Measurements from ENCODE around the gene RIC1. TPM values are rescaled to one million over a fixed set of nuclear protein-coding genes. Genes with fewer than 3 reads are reported as not detected.

The RIC1 gene
- total and polyA plus RNA-seq, 2 of the 8 experiments (the other 6 are each of a cell fraction or from before 2014, with no cell fraction given), result 10.7 to 24.5 TPM

GRCh38 chr9:5667391-5667790 lies 38.5 kb downstream of the RIC1 start:
- peaks cover 0 to 64% of the 10 kb centered on the region in 2 experiments; a peak in 2 of 4 replicates for H3K79me2 ChIP-seq (ENCODE audit: control insufficient read depth in 1 of 2, insufficient read depth in 2 of 2, low read length in 2 of 2)
- H3K4me1 ChIP-seq (replicated peaks in 1 of 4; ENCODE audit: control insufficient read depth in 3 of 4, insufficient read depth in 4 of 4, low read length in 3 of 4), result no peaks in the 10 kb centered on the region
- no peaks in the 10 kb centered on the region for H3K27me3 ChIP-seq (replicated peaks in 1 of 4; ENCODE audit: control insufficient read depth in 3 of 4, extremely low read depth in 1 of 4, insufficient read depth in 3 of 4, low read length in 3 of 4)
- H3K4me3 ChIP-seq (ENCODE audit: extremely low read depth in 1 of 4, insufficient read depth in 2 of 4, low read depth in 3 of 4, low read length in 4 of 4), result no peak overlapping the region
- WGBS, 2 experiments (ENCODE audit: extremely low coverage in 1 of 2, insufficient coverage in 1 of 2, insufficient read length in 1 of 2, insufficient replicate concordance in 2 of 2, low coverage in 1 of 2, low lambda C conversion rate in 2 of 2, missing lambda C conversion rate in 1 of 2), result 96% methylated on average over 6 of the region's 6 CpGs; no CpG with 5 or more reads in 1 of the 2 experiments
- no peaks in the 10 kb centered on the region for H3K9me3 ChIP-seq (ENCODE audit: insufficient read depth in 2 of 2, low read depth in 1 of 2, low read length in 1 of 2)
- H2AK5ac ChIP-seq (ENCODE audit: low read depth, low read length), result no peak overlapping the region
- ChIA-PET POLR2A (ENCODE audit: partially characterized antibody) (no interaction called here), CTCF (ENCODE audit: partially characterized antibody) (no interaction called here)
- H2BK120ac ChIP-seq (replicated peaks; ENCODE audit: low read depth, low read length), result no peak overlapping the region
- H3K18ac ChIP-seq (ENCODE audit: extremely low read depth, low read length), result no peak overlapping the region
- no peak overlapping the region for H2BK20ac ChIP-seq (ENCODE audit: low read length)
- DNase-seq (ENCODE audit: low read depth in 1 of 2, low spot score in 2 of 2), result no peak
- no peak overlapping the region for H2BK12ac ChIP-seq (ENCODE audit: low read depth, low read length)
- H3K9ac ChIP-seq (replicated peaks in 1 of 4; ENCODE audit: extremely low read depth in 1 of 4, low read depth in 3 of 4, low read length in 3 of 4), result no peak overlapping the region
- no peak overlapping the region for H4K5ac ChIP-seq (ENCODE audit: insufficient read length, low read depth, low read length)
- FAIRE-seq, result no peak
- H2BK15ac ChIP-seq (ENCODE audit: low read length), result no peak overlapping the region
- no peak overlapping the region for H3K4me2 ChIP-seq (ENCODE audit: insufficient read depth in 1 of 2, low read depth in 2 of 2, low read length in 2 of 2)
- H2AFZ ChIP-seq (ENCODE audit: low read length), result no peak overlapping the region
- H3K14ac ChIP-seq (ENCODE audit: insufficient read length), result no peak overlapping the region
- H3K23ac ChIP-seq (ENCODE audit: insufficient read length), result no peak overlapping the region
- no peaks in the 10 kb centered on the region; a peak in 1 of 8 replicates for H3K36me3 ChIP-seq (ENCODE audit: control insufficient read depth in 2 of 4, insufficient read depth in 4 of 4, low read length in 3 of 4)
- H4K91ac ChIP-seq (replicated peaks; ENCODE audit: insufficient read length, low read length), result no peak overlapping the region
- no peak overlapping the region for H3K27ac ChIP-seq (ENCODE audit: low read depth, low read length)
- no peak overlapping the region for H4K8ac ChIP-seq (ENCODE audit: extremely low read depth, insufficient read depth, low read length)
- H3K56ac ChIP-seq (replicated peaks; ENCODE audit: insufficient read length, low read depth, low read length), result no peak overlapping the region
- H3K23me2 ChIP-seq (ENCODE audit: low read depth, low read length), result no peaks in the 10 kb centered on the region
- H3K79me1 ChIP-seq (ENCODE audit: low read depth, low read length), result no peaks in the 10 kb centered on the region
- H2BK5ac ChIP-seq (ENCODE audit: low read depth, low read length), result no peak overlapping the region
- H4K20me1 ChIP-seq (replicated peaks in 1 of 2; ENCODE audit: control insufficient read depth in 1 of 2, insufficient read depth in 2 of 2, low read length in 2 of 2), result no peaks in the 10 kb centered on the region
- no peak overlapping the region for H3K4ac ChIP-seq (replicated peaks; ENCODE audit: insufficient read length, low read depth, low read length)
- no peak for TF ChIP-seq POU5F1 (IDR thresholded peaks at IDR 0.05; ENCODE audit: low read depth, low read length)
- no peak for TF ChIP-seq ZNF274 (IDR thresholded peaks at IDR 0.05; ENCODE audit: borderline replicate concordance, extremely low read depth, low read length)
- TF ChIP-seq CHD2 (IDR thresholded peaks at IDR 0.05; ENCODE audit: low read length), result no peak
- TF ChIP-seq MAFK (IDR thresholded peaks at IDR 0.05; ENCODE audit: low read depth, low read length), result no peak
- TF ChIP-seq MAX (IDR thresholded peaks at IDR 0.05), result no peak
- no peak for TF ChIP-seq SIRT6 (IDR thresholded peaks at IDR 0.05; ENCODE audit: low read length)
- TF ChIP-seq JUN (IDR thresholded peaks at IDR 0.05; ENCODE audit: low read depth, low read length), result no peak
- TF ChIP-seq BCL11A (IDR thresholded peaks at IDR 0.05; ENCODE audit: low read depth in 2 of 2, low read length in 2 of 2), result no peak
- no peak for TF ChIP-seq SUZ12 (IDR thresholded peaks at IDR 0.05; ENCODE audit: low read length)
- no peak for TF ChIP-seq TAF1 (IDR thresholded peaks at IDR 0.05; ENCODE audit: low read depth, low read length)
